ENCODE measurements around the gene HNRNPF.
"Not testable (repeated sequence)": the region's sequence is repeated elsewhere in the genome, so short reads cannot be mapped to it uniquely, and the experiment has no call there.

HNRNPF gene

DNA sequence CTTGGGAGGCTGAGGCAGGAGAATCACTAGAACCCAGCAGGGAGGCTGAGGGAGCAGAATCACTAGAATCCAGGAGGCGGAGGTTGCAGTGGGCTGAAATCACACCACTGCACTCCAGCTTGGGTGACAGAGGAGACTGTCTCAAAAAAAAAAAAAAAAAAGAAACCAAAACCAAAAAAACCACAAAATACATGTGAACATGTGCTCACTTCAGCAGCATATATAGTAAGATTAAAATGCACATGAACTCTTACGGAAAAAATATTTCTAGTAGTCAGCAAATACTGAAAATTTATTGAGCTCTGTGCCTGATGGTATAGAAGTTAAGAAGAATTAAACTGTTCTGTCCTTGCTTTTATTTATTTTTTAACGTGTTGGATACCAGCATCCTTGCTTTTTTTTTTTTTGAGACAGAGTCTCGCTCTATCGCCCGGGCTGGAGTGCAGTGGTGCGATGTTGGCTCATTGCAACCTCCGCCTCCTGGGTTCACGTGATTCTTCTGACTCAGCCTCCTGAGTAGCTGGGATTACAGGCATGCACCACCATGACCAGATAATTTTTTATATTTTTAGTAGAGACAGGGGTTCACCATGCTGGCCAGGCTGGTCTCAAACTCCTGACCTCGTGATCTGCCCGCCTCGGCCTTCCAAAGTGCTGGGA is 18.3 kb upstream of the HNRNPF start:
- H3K4me3 ChIP-seq (replicated peaks in 1 of 2; ENCODE audit: low read depth in 2 of 2, low read length in 2 of 2), result no peak overlapping the region

DNA sequence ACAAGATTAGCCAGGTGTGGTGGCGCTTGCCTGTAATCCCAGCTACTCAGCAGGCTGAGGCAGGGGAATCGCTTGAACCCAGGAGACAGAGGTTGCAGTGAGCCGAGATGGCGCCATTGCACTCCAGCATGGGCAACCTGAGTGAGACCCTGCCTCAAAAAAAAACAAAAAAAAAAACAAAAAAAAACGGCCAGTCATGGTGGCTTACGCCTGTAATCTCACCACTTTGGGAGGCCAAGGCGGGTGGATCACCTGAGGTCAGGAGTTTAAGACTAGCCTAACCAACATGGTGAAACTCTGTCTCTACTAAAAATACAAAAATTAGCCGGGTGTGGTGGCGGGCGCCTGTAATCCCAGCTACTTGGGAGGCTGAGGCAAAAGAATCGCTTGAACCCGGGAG is 17.5 kb upstream of the HNRNPF start:
- DNase-seq (ENCODE audit: low read depth in 2 of 2); H3K4me3 ChIP-seq (replicated peaks in 1 of 2; ENCODE audit: low read depth in 2 of 2, low read length in 2 of 2): not testable (repeated sequence)

More for the DNA sequence above, 18.3 kb upstream of the HNRNPF start:
- no peak for DNase-seq (ENCODE audit: low read depth in 2 of 2)
- TF ChIP-seq, protein P1, sequence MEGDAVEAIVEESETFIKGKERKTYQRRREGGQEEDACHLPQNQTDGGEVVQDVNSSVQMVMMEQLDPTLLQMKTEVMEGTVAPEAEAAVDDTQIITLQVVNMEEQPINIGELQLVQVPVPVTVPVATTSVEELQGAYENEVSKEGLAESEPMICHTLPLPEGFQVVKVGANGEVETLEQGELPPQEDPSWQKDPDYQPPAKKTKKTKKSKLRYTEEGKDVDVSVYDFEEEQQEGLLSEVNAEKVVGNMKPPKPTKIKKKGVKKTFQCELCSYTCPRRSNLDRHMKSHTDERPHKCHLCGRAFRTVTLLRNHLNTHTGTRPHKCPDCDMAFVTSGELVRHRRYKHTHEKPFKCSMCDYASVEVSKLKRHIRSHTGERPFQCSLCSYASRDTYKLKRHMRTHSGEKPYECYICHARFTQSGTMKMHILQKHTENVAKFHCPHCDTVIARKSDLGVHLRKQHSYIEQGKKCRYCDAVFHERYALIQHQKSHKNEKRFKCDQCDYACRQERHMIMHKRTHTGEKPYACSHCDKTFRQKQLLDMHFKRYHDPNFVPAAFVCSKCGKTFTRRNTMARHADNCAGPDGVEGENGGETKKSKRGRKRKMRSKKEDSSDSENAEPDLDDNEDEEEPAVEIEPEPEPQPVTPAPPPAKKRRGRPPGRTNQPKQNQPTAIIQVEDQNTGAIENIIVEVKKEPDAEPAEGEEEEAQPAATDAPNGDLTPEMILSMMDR (IDR thresholded peaks at IDR 0.05; ENCODE audit: low read depth, low read length), result no peak

DNA sequence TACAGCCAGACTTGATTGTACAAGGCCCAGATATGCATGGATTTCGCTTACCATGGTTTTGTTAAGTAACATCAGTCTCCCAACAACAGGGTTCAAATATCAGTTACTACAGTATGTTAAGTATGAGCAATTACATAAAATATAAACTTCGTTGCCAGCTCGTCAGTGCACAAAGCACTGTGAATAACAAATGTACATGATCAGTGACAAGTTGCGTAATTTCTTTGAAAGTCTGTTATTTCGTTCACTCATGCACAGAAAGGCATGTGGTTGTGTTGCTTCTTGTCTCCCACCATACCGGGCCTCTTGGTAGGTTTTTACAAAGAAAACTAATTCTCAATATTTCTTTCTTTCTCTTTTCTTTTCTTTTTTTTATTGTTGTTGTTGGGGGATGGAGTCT is 15.4 kb upstream of the HNRNPF start:
- TF ChIP-seq, protein P1 (IDR thresholded peaks at IDR 0.05; ENCODE audit: low read depth, low read length), result no peak
- H3K4me3 ChIP-seq (replicated peaks in 1 of 2; ENCODE audit: low read depth in 2 of 2, low read length in 2 of 2), result no peak overlapping the region
- DNase-seq (ENCODE audit: low read depth in 2 of 2), result no peak

DNA sequence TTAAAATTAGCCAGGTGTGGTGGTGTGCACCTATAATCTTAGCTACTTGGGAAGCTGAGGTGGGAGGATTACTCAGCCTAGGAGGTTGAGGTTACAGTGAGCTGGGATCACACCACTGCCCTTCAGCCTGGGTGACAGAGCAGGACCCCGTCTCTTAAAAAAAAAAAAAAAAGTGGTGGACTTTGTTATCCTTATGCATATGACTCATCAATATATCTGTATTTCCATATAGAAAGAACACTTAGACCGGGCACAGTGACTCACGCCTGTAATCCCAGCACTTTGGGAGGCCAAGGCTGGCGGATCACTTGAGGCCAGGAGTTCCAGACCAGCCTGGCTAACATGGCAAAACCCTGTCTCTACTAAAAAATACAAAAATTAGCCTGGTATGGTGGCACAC is 13.0 kb upstream of the HNRNPF start:
- H3K4me3 ChIP-seq (replicated peaks in 1 of 2; ENCODE audit: low read depth in 2 of 2, low read length in 2 of 2); DNase-seq (ENCODE audit: low read depth in 2 of 2): not testable (repeated sequence)

DNA sequence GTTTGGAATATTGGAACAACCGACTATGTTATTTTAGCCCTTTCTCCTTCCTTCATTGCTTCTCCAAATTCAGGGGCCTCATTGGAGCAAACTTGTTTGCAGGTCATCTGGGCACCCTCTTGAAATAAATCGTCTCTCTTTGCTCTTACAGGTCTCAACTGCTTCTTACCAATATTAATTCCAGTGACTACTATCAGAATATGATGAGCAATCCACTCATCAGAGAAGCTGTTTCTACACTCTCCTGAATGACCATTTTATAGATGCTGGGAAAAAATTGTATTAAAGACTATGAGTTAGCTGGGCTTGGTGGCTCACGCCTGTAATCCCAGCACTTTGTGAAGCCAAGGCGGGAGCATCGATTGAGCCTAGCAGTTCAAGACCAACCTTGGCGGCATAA is 12.5 kb upstream of the HNRNPF start:
- DNase-seq (ENCODE audit: low read depth in 2 of 2), result peak in 1 of 2 donors; percentile 29
- H3K4me3 ChIP-seq (replicated peaks in 1 of 2; ENCODE audit: low read depth in 2 of 2, low read length in 2 of 2), result no peak overlapping the region
- TF ChIP-seq, protein P1 (IDR thresholded peaks at IDR 0.05; ENCODE audit: low read depth, low read length), result no peak

DNA sequence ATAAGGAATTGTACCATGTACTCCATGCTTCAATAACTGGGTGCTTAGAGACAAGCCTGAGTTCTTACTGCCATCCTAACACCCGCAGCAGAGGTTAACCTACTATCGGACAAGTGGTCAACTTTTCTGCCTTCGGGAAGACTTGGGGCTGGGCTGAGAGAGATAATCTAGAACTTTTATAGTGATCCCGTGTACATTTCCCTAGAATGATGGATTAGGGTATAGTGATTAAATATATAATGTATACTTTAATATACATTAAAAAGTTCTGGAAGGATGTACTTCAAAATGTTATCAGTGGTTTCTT is 12.2 kb upstream of the HNRNPF start:
- no peak for DNase-seq (ENCODE audit: low read depth in 2 of 2)
- TF ChIP-seq, protein P1 (IDR thresholded peaks at IDR 0.05; ENCODE audit: low read depth, low read length), result no peak
- H3K4me3 ChIP-seq (replicated peaks in 1 of 2; ENCODE audit: low read depth in 2 of 2, low read length in 2 of 2), result peak overlapping the region; percentile 55 to 56

DNA sequence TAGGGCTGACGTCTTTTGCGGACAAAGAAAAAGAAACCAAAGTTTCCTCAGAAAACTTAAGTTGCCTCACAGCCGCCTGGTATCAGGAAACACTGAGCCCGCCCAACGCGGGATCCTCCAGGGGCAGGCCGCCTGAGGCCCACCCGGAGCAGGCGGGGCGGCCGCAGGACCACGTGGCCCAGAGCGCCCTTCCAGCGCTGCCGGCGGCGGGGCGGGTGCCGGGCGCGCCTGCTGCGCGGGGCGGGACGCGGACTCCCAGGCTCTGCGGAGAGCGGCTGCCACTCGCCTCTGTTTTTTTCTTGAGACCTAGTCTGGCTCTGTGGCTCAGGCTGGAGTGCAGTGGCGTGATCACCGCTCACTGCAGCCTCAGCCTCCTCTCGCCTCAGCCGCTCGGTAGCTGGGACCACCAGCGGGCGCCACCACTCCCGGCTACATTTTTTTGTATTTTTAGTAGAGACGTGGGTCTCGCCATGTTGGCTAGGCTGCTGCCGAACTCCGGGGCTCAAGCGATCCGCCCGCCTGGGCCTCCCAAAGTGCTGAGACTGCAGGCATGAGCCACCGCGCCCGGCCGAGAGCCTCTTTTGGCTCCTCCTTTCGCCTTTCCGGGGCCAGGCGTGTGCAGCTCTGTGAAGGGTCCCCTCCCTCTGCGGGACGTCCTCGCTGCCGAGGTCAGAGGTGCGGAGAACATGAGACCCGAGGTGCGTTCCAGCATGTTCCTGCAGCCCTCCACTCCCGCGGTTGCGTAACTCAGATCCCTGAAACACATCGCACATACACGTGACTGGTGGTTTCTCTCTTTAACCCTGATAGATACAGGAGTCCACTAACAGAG is 11.6 kb upstream of the HNRNPF start:
- DNase-seq (ENCODE audit: low read depth in 2 of 2), result peak; percentile 87 to 96
- TF ChIP-seq, protein P1 (IDR thresholded peaks at IDR 0.05; ENCODE audit: low read depth, low read length), result no peak
- peak overlapping the region; percentile 55 to 56 for H3K4me3 ChIP-seq (replicated peaks in 1 of 2; ENCODE audit: low read depth in 2 of 2, low read length in 2 of 2)

DNA sequence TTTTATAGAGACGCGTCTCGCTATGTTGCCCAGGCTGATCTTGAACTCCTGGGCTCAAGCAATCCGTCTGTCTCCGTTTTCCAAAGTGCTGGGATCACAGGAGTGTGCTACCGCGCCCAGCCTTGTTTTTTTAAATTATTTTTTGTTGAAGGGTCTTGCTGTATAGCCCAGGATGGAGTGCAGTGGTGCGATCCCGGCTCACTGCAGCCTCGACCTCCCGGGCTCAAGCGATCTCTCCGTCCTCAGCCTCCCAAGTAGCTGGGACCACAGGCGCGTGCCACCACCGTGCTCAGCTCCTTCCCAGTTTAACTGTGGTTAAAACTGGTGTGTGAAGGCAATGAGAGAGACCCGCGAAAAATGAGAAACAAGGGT is 11.0 kb upstream of the HNRNPF start:
- peak overlapping the region; percentile 39 to 56 for H3K4me3 ChIP-seq (replicated peaks in 1 of 2; ENCODE audit: low read depth in 2 of 2, low read length in 2 of 2)
- TF ChIP-seq, protein P1 (IDR thresholded peaks at IDR 0.05; ENCODE audit: low read depth, low read length), result no peak
- no peak for DNase-seq (ENCODE audit: low read depth in 2 of 2)

All from cardiac fibroblast (primary cell).